ENCODE data around the gene CD63.

CD63 gene

DNA sequence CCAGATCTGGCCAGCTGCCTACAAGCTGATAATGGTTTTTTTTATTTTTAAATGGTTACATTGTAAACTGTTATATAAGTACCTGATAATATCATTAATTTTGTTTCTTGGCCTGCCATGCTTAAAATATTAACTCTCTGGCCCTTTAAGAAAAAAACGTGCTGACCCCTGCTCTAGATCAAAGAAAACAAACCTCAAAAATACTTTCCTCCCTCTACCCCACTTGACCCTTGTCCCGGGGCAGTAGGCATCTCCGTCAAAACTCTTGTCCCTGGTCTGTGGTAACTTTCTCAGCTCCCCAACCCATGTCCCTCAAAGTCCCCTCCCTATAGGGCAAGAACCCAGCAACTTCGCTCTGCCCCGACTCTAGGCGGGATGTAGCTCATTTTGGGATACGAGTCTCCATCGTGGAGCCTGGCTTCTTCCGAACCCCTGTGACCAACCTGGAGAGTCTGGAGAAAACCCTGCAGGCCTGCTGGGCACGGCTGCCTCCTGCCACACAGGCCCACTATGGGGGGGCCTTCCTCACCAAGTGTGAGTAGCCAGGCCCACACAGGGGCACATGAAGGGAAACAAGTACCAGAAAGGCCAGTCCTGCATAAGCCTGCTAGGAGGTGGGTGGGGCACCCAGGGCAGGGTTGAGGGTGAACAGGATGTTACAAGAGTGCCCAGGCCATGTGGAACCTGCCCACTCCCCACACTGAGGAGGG, 5.1 kb downstream of the CD63 start:
- H3K27me3 ChIP-seq (replicated peaks; ENCODE audit: insufficient read depth, low read length), result no peaks in the 10 kb centered on the region
- no peak overlapping the region for H2AFZ ChIP-seq (ENCODE audit: low read length)
- no peak for TF ChIP-seq EZH2phosphoT487 (IDR thresholded peaks at IDR 0.05; ENCODE audit: low read length)
- TF ChIP-seq EZH2 (optimal IDR thresholded peaks at IDR 0.05; ENCODE audit: low read depth, low read length), result no peak
- TF ChIP-seq, protein P1, sequence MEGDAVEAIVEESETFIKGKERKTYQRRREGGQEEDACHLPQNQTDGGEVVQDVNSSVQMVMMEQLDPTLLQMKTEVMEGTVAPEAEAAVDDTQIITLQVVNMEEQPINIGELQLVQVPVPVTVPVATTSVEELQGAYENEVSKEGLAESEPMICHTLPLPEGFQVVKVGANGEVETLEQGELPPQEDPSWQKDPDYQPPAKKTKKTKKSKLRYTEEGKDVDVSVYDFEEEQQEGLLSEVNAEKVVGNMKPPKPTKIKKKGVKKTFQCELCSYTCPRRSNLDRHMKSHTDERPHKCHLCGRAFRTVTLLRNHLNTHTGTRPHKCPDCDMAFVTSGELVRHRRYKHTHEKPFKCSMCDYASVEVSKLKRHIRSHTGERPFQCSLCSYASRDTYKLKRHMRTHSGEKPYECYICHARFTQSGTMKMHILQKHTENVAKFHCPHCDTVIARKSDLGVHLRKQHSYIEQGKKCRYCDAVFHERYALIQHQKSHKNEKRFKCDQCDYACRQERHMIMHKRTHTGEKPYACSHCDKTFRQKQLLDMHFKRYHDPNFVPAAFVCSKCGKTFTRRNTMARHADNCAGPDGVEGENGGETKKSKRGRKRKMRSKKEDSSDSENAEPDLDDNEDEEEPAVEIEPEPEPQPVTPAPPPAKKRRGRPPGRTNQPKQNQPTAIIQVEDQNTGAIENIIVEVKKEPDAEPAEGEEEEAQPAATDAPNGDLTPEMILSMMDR (IDR thresholded peaks at IDR 0.05; ENCODE audit: low read length), result no peak
- H3K4me2 ChIP-seq (ENCODE audit: low read depth, low read length), result no peak overlapping the region
- no peak overlapping the region for H3K4me3 ChIP-seq (ENCODE audit: low read length)
- no peaks in the 10 kb centered on the region for H3F3A ChIP-seq (ENCODE audit: insufficient read depth, low read length)
- no peaks in the 10 kb centered on the region for H3K36me3 ChIP-seq (replicated peaks; ENCODE audit: insufficient read depth, low read length)
- peaks cover 15% of the 10 kb centered on the region for H3K79me2 ChIP-seq (ENCODE audit: low read length)
- H3K27ac ChIP-seq (ENCODE audit: low read length), result no peak overlapping the region
- no peak overlapping the region for H3K9ac ChIP-seq (ENCODE audit: low read length)
- no peaks in the 10 kb centered on the region for H3K9me3 ChIP-seq (replicated peaks; ENCODE audit: insufficient read depth, low read length)
- DNase-seq, result no peak
- H4K20me1 ChIP-seq (ENCODE audit: insufficient read depth, low read length), result no peaks in the 10 kb centered on the region
- H3K4me1 ChIP-seq (ENCODE audit: low read length), result peaks cover 8% of the 10 kb centered on the region
- H3K9me2 ChIP-seq (replicated peaks; ENCODE audit: insufficient read depth, low read length), result no peaks in the 10 kb centered on the region

DNA sequence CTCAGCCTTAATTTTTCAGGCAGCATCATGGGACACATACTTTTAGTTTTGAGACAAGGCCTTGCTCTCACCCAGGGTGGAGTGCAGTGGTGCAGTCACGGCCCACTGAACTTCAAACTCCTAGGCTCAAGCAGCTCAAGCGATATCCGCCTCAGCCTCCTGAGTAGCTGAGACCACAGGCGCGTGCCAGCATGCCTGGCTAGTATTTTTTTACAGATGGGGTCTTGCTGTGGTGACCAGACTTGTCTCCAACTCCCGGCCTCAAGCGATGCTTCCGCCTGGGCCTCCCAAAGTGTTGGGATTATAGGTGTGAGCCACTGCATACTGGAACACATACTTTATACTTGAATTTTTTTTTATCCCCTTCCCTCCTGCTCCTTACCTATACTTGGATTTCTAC, 5.9 kb downstream of the CD63 start:
- Histone ChIP-seq H3K27ac (ENCODE audit: low read length) (no peak overlapping the region), H3K36me3 (replicated peaks; ENCODE audit: insufficient read depth, low read length) (no peaks in the 10 kb centered on the region), H4K20me1 (ENCODE audit: insufficient read depth, low read length) (no peaks in the 10 kb centered on the region), H3F3A (ENCODE audit: insufficient read depth, low read length) (no peaks in the 10 kb centered on the region), H3K9me3 (replicated peaks; ENCODE audit: insufficient read depth, low read length) (no peaks in the 10 kb centered on the region), H3K27me3 (replicated peaks; ENCODE audit: insufficient read depth, low read length) (no peaks in the 10 kb centered on the region), H2AFZ (ENCODE audit: low read length) (no peak overlapping the region), H3K4me2 (ENCODE audit: low read depth, low read length) (no peak overlapping the region), H3K4me3 (ENCODE audit: low read length) (no peak overlapping the region), H3K9me2 (replicated peaks; ENCODE audit: insufficient read depth, low read length) (no peaks in the 10 kb centered on the region), H3K9ac (ENCODE audit: low read length) (no peak overlapping the region), H3K4me1 (ENCODE audit: low read length) (peaks cover 7% of the 10 kb centered on the region), H3K79me2 (ENCODE audit: low read length) (peaks cover 15% of the 10 kb centered on the region)
- no peak for DNase-seq
- TF ChIP-seq EZH2 (optimal IDR thresholded peaks at IDR 0.05; ENCODE audit: low read depth, low read length), result no peak
- no peak for TF ChIP-seq EZH2phosphoT487 (IDR thresholded peaks at IDR 0.05; ENCODE audit: low read length)
- TF ChIP-seq, protein P1 (IDR thresholded peaks at IDR 0.05; ENCODE audit: low read length), result no peak

DNA sequence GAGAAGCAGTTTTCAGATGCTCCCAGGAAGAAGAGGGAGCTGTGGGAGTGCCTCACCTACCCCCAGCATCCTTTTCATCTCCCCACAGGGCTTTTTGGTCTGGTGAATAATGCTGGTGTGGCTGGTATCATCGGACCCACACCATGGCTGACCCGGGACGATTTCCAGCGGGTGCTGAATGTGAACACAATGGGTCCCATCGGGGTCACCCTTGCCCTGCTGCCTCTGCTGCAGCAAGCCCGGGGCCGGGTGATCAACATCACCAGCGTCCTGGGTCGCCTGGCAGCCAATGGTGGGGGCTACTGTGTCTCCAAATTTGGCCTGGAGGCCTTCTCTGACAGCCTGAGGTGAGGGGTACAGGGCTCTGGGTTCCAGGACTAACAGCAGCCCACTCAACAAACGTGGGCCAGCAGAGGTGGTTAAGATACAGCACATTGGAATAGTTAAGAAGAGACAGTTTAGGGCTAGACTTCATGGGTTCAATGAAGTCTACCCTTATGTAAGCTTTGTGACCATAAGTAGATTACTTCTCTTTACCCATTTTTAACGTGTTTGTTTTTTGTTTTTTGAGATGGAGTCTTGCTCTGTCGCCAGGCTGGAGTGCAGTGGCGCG, 7.1 kb downstream of the CD63 start:
- TF ChIP-seq EZH2 (optimal IDR thresholded peaks at IDR 0.05; ENCODE audit: low read depth, low read length) (no peak), EZH2phosphoT487 (IDR thresholded peaks at IDR 0.05; ENCODE audit: low read length) (no peak)
- TF ChIP-seq, protein P1 (IDR thresholded peaks at IDR 0.05; ENCODE audit: low read length), result no peak
- Histone ChIP-seq H2AFZ (ENCODE audit: low read length) (no peak overlapping the region), H3K27ac (ENCODE audit: low read length) (no peak overlapping the region), H3K79me2 (ENCODE audit: low read length) (peaks cover 17% of the 10 kb centered on the region), H3K4me3 (ENCODE audit: low read length) (no peak overlapping the region), H3K36me3 (replicated peaks; ENCODE audit: insufficient read depth, low read length) (no peaks in the 10 kb centered on the region), H3K9me3 (replicated peaks; ENCODE audit: insufficient read depth, low read length) (no peaks in the 10 kb centered on the region), H3K9me2 (replicated peaks; ENCODE audit: insufficient read depth, low read length) (no peaks in the 10 kb centered on the region), H3K4me2 (ENCODE audit: low read depth, low read length) (no peak overlapping the region), H3K9ac (ENCODE audit: low read length) (no peak overlapping the region), H3K27me3 (replicated peaks; ENCODE audit: insufficient read depth, low read length) (no peaks in the 10 kb centered on the region), H3K4me1 (ENCODE audit: low read length) (peaks cover 9% of the 10 kb centered on the region), H3F3A (ENCODE audit: insufficient read depth, low read length) (no peaks in the 10 kb centered on the region), H4K20me1 (ENCODE audit: insufficient read depth, low read length) (no peaks in the 10 kb centered on the region)
- no peak for DNase-seq

All from MM.1S (cell line).